Measurements from ENCODE around the gene FRAS1.

DNA sequence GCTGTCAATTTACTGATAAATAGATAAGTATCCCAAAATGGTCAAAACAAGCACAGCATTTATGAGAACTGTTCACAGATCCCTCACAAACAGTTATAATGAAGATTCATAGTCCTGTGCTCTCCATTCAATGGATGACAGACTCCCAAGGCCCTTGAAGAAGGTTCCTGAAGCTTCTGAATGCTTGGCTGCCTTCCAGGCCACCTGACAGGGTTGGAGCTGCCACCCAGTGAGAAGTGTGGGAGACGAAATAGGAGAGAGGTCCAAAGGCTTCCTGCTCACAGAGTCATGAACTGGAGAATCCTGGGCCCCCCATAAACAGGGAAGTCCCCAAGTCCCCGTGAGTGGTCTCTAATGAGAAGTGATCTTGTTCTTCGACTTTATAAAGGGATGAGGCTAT is 468.4 kb downstream of the FRAS1 start:
- no peak for TF ChIP-seq CTCF (IDR thresholded peaks at IDR 0.05; ENCODE audit: insufficient read depth, low read depth, low read length)
- TF ChIP-seq EZH2 (IDR thresholded peaks at IDR 0.05; ENCODE audit: insufficient read depth, low read length), result no peak
